Measurements from ENCODE around the gene HOXA10.

HOXA10 gene

DNA sequence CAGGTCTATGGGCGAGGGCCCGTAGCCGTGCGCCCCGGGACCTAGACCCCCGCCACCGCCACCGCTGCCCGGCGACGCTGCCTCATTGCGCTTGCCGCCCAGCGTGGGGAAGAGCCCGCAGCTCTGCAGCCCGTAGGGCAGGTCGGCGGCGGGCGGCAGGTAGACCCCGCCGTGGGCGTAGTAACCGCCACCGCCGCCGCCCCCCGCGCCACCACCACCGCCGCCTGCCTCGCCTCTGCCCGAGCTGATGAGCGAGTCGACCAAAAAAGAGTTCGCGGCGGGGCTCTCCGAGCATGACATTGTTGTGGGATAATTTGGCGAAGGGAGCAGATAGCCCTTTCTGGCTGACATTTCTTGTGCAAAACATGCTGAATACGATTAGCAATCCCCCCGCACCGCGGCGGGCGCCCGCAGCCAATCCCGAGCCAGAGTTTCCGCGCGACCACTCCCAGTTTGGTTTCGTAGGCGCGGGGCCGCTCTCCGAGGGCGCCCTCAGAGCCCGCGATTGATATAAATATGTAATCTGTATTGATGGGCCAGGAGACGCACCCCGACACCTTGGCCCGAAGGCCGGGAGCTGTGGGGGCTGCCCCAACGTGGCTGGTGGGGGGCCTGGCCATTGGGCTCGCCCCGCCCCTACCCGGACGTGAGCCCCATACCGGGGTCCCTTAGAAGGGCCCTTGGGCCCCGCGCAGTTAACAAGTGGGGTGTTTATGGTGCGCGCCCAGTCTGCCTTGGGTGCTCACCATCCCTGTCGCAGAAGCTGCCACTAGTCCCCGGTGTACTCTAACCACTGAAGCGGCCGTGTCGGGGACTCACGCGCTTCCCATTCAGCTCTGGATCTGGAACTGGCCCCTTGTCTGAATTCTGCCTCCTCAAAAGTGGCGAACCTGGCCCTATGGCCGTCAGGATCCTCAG is at the start of gene HOXA10:
TSS of gene HOXA10 (minus strand) at position 365 of the 918 bp plus-strand sequence. CDS start at position 351, 14 bp downstream.
- no peak for DNase-seq

DNA sequence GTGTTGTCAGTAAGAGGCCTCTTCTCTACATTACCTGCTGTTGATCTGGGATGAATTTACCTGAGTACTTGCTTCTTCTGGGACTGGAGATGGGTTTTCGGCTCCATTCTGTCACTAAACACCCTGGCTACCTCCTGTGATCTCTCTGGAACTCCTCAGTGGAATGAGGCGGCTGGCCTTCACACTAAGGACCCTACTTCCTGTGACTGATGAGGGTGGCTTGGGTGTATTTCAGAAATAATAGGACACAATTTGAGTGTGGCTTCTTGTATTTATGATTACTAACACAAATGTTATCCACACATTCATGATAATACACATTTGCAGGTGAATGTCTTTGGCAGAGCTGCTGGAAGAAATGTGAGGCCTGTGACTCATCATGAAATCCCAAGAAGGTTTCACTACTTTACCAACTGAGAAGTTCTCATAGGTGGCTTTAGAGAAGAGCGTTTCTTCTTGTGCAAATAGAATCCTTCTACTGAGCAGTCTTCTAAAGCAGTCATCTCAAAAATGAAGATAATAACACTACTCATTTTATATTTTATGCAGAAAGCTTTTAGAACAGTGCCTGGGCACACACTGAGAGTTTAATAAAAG is 47.2 kb upstream of the HOXA10 start:
- DNase-seq: no peak

DNA sequence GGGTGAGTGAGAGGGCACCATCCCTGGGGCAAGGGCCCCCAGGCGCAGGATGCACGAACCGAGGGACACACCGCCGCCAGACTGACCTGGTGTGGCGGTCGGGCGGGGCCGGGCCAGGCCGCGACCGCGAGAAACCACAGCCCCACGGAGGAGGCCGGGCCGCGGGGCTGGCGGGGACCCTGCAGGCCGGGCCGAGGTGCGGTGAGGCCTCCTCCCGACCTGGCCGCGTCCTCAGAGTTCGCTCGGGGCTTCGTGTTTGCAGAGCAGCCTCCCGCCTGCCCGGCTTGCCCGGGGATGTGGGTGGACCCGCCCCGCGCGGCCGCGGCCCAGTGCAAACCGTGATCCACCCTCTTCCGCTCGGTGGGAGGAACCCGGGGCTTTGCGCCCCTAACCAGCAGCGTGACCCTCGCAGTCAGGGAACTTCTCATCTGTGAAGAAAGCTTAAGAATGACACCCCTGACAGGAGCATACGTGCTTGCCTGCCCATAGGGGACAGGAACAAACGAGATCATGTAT is 46.4 kb upstream of the HOXA10 start:
- no peak for DNase-seq

DNA sequence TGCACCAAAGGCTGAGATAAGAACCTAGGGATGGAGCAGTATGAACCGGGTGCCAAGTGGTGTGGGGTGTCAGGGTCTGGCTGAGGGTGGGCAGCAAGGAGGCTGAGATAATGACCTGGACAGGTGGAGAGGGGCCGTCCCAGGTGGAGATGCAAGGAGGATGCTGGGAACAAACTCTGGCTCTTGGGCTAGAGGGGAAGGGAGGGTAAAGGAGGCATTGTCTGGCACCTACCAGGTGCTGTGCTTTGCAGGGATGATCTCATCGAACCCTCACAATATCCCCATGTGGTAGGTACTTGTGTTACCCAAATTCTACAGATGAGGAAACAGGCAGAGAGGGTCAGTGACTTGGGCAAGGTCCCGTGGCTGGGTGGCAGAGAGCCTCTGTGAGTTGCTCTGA is 45.7 kb upstream of the HOXA10 start:
- no peak for DNase-seq

DNA sequence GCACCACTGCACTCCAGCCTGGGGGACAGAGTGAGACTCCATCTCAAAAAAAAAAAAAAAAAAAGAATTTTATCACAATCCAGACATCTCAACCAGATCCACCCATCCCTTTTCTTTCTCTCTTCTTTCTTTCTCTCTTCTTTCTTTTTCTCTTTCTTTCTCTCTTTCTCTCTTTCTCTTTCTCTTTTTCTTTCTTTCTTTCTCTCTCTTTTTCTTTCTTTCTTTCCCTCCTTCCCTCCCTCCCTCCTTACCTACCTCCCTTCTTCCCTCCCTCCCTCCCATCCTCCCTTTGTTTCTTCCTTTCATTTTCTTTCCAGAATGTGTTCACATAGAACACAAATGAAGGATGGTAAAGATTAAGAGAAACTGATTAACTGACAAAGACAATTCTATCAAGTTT is 43.8 kb upstream of the HOXA10 start:
- DNase-seq: no peak

DNA sequence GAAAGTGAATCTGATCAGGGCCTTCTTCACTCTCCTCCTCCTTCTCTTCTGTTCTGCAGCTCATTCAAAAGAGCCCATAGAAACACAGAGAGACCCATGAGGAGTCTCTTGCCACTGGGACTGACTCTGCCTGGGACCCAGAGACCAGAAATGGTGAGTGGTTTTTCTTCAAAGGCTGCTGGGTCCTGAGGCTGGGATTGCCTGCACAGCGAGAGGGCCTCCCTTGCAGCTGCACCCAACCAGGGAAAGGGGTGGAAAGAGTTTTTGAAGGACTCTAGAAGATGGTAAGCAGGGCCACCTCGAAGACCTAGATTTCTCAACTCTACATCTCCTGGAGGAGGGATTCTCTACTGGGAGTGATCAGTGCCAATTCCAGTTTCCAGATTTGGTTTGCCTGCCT is 41.2 kb upstream of the HOXA10 start:
- DNase-seq: no peak

DNA sequence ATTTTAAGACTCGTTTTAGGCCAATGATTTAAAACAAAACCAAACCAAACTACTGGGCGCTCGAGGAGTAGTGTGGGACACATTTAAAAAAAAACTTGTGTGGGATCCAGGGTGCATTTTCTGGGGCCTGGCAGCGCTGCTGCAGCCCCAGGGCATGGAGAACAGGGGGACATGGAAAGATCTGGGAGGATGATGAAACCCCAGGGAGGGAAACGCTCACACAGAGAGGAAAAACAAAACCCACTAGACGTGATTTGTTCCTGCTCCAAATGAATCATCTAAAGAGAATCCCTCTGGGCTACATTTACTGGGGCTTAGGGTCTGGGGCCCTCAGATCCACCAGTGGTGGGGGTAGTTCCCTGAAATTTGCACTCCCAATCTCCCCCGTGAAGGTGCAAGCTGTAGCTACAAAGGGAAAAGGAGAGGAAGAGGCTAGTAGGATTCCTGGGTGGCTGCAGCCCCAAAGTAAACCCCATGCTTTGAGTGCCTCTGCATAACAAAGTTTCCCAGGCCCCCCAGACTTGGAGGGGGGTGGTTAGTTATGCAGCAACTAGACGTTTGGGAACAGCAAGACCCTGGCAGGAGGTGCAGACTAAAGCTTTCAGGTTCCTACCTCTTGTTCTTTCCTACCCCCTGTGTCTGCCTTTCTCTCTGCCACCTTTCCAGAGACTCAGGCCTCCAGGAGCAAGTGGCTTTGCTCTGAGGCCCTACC is 40.3 kb upstream of the HOXA10 start:
- no peak for DNase-seq

DNA sequence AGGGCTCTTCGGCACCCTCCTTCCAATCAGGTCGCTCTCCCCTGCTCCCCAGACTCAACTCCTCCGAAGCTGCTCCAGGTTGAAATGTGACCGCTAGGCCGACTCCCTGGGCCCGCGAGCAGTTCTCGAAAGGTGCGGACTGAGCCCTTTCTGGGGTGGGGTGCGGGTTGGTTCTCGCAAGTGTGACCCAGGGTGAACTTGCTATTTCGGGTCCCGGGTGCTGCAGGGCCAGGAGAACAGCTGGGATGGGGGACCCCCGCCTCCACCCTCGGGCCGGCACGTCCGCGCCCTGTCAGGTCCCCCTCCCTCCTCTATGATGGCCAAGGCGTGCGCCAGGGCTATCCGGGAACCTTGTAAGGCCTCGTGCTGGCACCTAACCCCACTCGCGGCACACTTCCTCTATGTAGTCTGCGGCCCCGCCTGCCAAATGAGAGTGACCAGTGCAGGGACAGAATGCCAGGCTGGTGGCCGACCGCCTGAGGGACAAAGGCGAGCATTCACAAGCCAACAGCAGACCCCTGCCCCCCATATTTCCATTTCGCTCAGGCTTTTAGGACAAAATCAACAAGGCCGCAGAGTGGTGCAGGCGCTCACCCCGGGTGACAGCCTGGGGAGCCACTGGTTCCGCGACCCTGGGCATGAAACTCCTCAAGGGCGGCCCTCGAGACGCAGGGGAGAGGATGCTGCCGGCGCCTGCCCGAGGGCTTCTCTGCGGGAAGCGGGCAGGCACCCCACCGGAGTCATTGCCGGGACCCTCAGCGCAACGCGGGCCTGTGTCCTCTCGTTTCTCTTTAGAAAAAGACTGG is 39.5 kb upstream of the HOXA10 start:
- no peak for DNase-seq

DNA sequence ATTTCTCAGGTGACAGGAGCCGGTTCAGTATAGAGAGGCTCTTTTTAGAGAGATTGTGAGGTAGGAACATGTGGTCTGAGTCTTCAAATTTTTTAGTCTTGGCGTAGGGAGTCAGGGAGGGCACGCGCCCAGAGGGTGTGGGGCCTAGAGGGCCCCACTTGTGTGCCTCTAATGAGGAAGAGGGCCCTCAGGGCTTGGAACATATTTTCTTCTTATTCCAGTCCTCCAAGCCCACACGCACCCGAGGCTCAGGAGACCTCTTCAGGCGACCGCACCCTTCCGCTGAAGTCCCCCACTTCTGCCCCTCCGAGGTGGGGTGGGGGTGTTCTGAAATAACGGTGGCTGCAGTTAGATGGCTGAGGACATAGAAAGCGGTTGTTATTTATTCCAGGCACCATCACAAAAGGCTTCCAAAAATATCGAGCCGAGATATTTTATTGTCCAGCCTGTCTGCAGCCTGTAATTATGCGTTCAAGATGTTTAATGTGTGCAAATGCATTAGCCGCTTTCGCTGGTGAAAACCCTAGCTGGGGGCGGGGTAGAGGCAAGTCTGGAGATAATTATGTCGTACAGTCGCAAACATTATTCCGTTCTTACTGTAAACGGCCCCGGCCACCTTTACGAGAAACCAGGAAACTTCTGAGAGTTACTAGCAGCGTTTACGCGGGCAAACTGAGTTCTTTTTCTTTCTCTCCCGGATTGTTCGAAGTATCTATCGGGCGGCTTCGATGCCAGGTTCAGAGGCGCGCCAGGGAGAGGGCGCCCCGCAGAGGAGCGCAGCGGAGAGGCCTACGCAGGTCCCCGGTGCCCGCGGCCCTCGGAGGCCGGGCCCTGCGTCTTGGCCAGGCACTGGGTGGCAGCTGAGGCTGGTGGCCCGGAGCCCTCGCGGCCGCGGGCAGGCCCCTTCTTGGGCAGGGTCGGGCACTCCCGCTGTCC is 38.6 kb upstream of the HOXA10 start:
- DNase-seq: no peak

DNA sequence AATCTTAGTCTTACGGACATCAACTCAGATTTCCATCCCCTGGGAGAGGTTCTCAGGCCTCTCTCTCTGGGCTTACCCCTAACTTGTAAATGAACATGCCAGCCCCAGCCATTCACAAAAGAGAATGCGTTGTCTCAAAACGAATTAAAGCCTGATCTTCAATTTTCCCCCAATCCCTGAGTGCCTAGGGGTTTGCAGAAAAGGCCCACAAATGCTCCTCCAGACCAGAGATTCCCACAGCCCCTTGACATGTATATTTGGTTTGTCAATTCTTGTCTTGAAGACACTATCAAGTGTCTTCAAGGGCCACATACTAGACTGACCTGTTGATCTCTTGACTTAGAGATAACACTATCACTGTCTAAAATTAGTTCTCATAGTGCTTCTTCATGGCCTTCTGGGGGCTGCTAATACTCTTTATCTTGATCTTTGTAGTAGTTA is 37.7 kb upstream of the HOXA10 start:
- no peak for DNase-seq

DNA sequence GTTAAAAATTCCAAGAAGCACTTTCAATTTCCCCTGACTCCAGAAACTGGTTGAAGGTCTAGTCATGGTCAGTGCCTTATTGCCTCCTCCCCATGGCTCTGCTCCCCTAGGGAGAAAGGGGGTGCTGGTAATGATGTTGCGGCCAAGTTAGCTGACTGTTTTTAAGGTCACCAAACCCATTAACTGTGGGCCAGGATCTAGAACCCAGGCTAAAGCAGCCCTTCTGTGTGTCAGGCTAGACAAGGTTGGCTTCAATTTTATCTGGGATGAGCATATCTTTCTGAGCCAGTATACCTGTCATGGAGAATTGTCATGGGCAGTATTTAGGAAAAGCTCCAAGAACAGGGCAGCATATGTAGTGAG is 36.9 kb upstream of the HOXA10 start:
- DNase-seq: no peak

DNA sequence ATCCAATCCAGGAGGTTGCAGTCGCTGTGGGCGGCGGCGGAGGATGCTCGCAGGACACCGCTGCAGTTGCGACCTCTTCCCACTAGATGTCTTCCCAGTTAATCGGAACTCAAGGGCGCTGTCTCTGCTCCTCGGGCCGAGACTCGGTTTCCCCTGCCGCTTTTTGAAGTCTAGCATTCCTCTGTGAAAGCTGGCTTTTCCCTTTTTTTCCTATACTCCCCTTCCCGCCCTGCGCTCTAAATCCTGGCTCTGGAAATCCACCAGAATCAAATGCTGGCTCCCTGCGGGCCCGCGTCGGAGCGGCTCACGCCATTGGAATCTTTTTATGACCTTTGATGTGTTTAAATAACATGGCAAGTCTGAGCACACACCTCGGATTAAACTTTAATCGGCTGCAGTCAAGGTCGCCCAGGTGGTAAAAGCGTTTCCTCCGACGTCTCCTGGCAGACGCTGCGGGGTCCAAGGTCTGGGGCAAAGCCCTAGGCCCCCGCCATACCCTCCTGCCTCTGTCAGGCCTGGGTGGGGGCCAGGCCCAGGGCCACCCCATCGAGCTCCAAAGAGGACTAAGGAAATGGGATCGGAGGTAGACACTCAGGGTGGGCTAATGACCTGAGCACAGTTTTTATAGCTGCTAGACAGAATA is 36.4 kb upstream of the HOXA10 start:
- peak; percentile 48 for DNase-seq

DNA sequence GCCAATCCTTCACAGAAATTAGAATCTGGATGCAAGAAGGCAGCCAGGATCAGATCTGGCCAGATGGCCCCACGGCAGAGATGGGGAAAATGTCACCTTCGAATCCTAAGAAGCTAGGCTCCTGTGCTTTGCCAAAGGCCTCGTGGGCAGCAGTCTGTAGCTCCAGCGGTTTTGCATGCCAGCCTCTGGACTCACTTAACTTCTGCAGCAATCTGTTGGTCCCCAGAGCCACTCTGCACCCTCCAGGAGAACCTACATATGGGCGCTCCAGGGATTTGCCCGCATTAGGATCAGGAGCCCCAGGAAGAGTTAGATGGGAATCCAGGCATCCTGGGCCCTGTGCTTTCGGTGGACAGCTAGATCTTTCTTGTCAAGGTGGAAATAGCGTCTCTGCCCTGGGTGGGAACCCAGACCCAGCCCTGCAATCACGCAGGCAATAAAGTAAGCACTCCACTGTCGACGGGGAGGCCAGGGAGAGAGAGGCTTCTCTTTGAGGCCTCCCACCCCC is 35.9 kb upstream of the HOXA10 start:
- no peak for DNase-seq

DNA sequence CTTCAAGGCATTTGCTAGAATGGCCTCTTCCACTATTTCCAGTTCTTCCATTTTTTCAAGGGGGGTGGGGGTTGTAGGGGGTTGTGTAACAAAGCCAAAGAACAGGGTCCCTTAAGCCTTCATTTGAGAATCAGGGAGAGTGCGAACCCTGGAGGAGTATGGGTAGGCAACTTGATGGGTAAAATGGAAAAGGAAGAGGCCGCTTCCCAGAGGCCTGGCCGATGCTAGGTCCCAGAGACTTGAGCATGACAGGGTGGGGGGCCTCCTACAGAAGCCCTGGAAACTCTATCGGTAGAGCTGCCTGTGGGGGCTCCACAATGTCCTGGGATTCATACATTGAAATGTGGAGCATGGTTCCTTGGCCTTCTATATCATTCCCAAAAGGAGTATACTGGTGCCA is 34.9 kb upstream of the HOXA10 start:
- no peak for DNase-seq

DNA sequence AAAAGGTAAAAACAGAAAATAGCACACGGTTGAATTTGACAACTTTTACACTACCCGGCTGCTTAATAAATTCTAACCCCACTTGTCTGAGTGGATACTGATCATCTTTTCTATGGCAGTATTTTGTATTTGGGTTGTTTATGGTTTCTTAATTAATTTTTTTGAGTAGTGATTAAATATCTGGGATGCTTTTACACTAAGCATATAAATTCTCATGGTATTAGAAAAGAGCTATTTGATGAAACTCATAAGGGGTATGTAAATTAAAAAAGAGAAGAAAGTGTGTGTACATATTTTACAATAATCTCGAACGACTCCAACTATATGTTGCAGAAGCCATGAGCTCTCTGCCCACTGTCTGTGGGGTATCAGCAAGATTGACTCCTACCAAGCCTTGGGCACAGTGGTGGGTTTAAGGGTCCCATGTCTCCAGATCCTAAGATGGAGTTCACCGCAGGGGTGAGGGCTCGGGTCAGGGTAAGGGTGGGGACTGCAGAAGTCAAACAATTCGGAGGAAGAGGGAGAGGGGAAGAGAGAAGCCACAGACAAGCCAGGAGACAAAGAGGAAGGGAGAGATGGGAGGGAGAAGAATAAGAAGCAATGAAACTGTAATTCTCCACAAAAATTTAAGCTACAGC is 33.3 kb upstream of the HOXA10 start:
- no peak for DNase-seq

DNA sequence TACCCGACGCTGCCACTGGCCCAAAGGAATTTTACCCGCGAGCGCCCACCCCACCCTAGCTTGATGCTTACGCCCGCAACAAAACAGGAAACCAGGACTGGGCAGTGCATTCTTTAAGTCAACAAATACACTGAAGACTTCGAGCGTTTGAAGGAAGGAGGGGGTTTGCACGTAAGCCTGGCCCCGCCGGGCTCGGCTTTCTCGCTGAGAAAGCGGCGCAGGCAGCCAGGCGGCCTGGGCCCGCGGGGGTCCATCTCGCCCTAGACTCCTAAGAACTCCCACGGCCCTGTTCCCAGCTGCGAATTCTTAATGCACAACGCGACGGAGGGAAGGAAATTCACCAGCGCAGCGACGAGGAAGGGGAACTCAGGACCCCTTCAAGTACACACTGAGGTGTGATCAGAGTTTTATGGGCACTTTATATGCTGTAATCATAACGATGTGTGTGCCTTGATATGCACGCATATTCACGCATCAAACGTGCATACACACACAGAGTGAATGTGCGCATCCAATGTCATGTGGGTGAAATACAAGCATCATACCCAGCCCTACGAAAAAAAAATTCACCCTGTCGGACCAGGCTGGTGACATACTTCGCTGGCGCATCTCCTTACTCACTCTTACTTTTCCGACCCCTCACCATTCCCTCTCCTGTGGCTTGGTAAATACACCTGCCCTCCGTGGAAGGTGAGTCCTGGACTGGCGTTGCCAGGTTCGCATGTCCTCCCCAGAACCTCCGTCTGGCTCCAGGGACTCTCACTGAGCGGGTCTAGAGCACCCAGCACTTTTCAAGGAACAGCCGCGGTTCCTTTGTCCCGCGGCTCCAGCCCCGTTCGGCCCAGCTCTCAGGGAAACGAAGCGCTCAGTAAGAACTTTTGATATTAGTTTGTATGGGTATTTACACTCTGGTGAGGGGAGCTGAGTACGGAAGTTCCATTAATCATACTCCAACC is 31.5 kb upstream of the HOXA10 start:
- DNase-seq: no peak

DNA sequence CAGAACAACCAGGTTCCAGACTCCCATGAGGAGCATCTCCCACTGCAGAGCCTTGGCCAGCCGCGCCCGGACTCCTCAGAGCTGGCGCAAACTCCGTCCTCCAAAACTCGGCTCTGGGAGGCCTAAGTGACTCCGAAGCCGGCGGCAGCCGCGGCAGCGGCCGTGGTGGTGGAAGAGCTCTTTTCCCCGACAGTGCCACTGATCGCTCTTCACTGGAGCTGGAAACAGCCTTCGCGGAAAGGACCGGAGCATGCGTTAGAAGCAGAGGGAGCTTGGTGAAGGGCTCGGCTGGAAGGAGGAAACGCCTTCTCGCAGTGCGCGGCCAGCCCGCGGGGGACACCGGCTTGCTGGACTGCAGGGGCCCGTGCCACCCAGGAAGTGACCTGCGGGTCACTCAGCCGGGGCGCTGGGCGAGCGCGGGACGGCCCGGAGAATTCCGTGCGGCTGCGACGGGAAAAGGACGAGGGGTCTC is 30.8 kb upstream of the HOXA10 start:
- no peak for DNase-seq

DNA sequence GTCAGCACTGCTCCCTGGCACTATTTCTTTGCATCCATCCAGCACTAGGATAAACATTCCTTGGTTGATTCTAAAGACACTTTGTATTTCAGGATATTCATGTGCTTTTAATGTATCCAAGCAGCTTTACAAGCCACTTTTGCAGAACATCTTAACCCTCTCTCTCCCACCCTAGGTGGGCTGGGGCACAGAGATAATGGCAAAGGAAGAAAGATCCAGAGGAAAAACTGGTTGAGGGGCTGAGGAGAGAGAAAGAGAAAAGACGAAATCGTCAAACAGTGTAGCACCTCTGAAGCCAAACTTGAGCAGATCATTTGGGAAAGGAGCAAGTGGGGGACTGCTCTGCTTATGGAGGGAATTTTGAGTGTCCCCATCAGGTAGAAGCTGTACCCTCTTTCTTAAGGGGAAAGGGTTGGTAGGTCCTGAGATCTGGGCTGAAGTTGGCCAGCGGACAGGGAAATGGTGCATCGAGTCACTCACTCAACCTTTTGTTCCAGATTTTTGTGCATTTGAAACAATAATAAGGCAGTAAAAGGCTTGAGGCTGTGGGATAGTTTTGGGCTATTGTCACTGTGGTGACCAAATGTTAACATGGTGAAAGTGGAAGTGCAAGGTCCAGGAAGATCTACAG is 30.0 kb upstream of the HOXA10 start:
- no peak for DNase-seq
